GM23248 (cell line): ENCODE results near the gene HOXB8.

Experiments used
- EZH2 ChIP-seq: fragments of 200-600 bp; sonication (generic); IDR thresholded peaks from 2 replicates; pipeline ENCODE4 v1.6.1; 2018; ENCODE audit warnings: antibody characterized with exemption, mild to moderate bottlenecking; ENCODE audit not compliant: insufficient read depth, poor library complexity, severe bottlenecking
- EZH2phosphoT487 ChIP-seq: fragments of 200-600 bp; sonication (generic); IDR thresholded peaks from 2 replicates; pipeline ENCODE4 v1.6.1; 2018; ENCODE audit warnings: antibody characterized with exemption, moderate library complexity, mild to moderate bottlenecking, low read depth; ENCODE audit not compliant: insufficient read depth

DNA sequence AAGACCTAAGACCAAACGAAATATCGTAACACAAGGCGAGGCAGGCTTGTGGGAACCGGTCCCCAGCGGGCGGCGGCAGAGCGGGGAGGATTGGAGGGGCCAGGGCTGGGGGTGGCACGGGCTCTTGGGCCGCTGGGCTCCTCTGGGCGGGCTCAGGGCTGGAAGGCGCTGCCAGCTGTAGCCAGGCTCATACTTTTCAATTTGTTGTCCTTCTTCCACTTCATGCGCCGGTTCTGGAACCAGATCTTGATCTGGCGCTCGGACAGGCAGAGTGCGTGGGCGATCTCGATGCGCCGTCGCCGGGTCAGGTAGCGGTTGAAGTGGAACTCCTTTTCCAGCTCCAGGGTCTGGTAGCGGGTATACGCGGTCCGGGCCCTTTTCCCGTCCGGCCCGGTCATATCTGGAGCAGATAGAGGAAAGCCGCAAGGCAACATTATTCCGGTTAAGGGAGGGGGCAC lies 23.0 kb downstream of the HOXB8 start:
- no peak for TF ChIP-seq EZH2
- no peak for TF ChIP-seq EZH2phosphoT487
